Measurements from ENCODE around the gene CCDC142. TPM values are rescaled to one million over a fixed set of nuclear protein-coding genes. Genes with fewer than 3 reads are reported as not detected.

The CCDC142 gene
- total and polyA plus RNA-seq, 2 of the 8 experiments (the other 6 are each of a cell fraction or from before 2014, with no cell fraction given): 6.0 to 10.7 TPM

DNA sequence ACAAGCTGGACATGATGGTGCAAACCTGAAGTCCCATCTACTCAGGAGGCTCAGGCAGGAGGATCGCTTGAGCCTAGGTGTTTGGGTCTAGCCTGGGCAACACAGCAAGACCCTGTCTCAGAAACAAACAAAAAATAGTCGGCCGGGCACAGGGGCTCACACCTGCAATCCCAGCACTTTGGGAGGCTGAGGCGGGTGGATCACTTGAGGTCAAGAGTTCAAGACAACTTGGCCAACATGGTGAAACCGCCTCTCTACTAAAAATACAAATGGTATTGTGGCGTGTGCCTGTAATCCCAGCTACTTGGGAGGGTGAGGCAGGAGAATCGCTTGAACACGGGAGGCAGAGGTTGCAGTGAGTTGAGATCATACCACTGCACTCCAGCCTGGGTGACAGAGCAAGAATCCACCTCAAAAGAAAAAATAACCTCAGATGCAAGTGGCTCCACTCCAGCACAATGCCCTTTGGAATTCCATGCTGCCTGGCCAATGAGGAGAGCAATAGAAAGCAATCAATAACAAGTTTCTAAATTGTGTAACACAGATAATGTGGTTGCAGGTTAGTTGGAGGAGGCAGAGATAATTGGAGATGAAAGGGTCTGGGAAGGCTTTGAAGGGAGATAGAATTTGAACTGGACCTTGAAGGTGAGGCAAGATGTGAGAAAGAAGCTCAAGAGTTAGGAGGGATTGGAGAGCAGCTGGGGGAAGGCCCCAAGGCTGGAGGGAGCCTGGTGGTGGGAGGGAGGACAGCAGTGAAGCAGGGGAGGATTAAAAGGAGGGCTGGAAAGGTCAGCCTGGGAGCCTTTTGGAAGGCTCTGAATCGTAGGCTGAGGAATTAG is 6.1 kb upstream of the CCDC142 start (continued):
- TF ChIP-seq, protein P1, sequence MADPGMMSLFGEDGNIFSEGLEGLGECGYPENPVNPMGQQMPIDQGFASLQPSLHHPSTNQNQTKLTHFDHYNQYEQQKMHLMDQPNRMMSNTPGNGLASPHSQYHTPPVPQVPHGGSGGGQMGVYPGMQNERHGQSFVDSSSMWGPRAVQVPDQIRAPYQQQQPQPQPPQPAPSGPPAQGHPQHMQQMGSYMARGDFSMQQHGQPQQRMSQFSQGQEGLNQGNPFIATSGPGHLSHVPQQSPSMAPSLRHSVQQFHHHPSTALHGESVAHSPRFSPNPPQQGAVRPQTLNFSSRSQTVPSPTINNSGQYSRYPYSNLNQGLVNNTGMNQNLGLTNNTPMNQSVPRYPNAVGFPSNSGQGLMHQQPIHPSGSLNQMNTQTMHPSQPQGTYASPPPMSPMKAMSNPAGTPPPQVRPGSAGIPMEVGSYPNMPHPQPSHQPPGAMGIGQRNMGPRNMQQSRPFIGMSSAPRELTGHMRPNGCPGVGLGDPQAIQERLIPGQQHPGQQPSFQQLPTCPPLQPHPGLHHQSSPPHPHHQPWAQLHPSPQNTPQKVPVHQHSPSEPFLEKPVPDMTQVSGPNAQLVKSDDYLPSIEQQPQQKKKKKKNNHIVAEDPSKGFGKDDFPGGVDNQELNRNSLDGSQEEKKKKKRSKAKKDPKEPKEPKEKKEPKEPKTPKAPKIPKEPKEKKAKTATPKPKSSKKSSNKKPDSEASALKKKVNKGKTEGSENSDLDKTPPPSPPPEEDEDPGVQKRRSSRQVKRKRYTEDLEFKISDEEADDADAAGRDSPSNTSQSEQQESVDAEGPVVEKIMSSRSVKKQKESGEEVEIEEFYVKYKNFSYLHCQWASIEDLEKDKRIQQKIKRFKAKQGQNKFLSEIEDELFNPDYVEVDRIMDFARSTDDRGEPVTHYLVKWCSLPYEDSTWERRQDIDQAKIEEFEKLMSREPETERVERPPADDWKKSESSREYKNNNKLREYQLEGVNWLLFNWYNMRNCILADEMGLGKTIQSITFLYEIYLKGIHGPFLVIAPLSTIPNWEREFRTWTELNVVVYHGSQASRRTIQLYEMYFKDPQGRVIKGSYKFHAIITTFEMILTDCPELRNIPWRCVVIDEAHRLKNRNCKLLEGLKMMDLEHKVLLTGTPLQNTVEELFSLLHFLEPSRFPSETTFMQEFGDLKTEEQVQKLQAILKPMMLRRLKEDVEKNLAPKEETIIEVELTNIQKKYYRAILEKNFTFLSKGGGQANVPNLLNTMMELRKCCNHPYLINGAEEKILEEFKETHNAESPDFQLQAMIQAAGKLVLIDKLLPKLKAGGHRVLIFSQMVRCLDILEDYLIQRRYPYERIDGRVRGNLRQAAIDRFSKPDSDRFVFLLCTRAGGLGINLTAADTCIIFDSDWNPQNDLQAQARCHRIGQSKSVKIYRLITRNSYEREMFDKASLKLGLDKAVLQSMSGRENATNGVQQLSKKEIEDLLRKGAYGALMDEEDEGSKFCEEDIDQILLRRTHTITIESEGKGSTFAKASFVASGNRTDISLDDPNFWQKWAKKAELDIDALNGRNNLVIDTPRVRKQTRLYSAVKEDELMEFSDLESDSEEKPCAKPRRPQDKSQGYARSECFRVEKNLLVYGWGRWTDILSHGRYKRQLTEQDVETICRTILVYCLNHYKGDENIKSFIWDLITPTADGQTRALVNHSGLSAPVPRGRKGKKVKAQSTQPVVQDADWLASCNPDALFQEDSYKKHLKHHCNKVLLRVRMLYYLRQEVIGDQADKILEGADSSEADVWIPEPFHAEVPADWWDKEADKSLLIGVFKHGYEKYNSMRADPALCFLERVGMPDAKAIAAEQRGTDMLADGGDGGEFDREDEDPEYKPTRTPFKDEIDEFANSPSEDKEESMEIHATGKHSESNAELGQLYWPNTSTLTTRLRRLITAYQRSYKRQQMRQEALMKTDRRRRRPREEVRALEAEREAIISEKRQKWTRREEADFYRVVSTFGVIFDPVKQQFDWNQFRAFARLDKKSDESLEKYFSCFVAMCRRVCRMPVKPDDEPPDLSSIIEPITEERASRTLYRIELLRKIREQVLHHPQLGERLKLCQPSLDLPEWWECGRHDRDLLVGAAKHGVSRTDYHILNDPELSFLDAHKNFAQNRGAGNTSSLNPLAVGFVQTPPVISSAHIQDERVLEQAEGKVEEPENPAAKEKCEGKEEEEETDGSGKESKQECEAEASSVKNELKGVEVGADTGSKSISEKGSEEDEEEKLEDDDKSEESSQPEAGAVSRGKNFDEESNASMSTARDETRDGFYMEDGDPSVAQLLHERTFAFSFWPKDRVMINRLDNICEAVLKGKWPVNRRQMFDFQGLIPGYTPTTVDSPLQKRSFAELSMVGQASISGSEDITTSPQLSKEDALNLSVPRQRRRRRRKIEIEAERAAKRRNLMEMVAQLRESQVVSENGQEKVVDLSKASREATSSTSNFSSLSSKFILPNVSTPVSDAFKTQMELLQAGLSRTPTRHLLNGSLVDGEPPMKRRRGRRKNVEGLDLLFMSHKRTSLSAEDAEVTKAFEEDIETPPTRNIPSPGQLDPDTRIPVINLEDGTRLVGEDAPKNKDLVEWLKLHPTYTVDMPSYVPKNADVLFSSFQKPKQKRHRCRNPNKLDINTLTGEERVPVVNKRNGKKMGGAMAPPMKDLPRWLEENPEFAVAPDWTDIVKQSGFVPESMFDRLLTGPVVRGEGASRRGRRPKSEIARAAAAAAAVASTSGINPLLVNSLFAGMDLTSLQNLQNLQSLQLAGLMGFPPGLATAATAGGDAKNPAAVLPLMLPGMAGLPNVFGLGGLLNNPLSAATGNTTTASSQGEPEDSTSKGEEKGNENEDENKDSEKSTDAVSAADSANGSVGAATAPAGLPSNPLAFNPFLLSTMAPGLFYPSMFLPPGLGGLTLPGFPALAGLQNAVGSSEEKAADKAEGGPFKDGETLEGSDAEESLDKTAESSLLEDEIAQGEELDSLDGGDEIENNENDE (IDR thresholded peaks at IDR 0.05; ENCODE audit: insufficient replicate concordance, low read length): no peak

All from H1 (cell line).